ENCODE results near the gene SLC4A4.

The SLC4A4 gene

DNA sequence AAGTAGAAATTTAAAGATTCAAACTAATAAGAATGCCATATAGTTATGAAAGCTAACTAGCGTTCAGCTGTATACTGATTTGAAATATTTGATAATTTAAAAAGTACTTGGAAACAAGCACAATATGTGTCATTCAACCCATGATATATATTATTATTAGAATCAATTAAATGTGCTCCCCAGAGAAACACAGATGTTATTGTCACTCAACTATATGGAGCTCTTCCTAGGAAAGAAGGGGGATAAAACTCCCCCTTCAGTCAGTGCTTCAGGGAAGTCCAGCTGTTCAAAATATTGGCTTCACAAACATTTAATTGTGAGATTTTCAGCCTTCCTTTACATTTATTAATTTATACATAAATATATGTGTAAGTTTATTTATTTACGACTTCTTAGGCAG is 135.9 kb downstream of the SLC4A4 start:
- DNase-seq: no peak

DNA sequence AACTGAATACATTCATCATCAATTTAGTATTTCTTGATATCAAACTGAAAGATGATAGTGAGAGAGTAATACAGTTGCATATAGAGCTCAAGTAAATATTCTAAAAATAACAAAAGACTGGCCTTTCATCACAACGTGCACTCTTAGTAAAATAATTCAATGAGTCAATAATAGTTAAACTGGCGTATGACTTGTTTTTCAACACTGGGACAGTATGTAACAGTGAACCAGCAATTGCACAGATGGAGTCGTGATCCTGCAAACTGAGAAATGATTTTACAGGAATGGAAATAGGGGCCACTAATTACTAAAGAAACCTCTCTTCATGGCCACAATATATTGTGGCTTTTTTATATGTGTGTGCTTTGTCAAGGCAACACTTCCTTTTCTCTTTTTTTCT is 137.4 kb downstream of the SLC4A4 start:
- no peak for DNase-seq

DNA sequence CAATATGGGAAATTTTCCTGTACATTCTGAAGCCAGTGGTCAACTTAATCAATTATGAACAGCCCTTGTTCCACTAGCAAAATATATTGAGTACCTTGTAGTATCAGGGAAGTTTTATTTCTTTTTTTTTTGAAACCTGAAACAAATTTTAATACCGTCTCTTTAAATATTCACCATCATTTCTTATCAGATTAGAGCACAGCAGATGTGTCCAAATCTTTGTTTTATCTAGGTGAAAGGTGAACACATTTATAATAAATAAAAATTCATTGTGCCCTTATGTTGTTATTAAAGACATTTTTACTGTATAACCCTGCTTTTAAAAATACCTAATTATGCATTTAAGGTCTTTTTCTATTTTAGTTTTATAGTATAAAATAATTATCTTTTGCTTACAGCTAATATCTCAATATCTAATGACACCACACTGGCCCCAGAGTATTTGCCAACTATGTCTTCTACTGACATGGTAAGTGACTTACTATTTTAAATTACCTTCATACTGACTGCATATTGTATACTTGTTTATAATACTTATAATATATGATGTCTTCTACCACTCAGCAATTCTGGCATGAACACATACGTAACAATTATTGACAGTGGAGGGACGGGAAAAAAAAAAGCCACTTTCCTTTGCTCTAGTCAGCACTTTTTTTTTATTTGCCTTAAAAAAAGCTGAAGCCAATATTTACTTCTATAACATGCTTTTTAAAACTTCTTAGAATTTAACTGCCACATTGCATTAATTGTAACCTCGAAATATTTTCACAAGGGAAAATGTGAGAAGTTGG is 147.9 kb downstream of the SLC4A4 start:
- DNase-seq: no peak

DNA sequence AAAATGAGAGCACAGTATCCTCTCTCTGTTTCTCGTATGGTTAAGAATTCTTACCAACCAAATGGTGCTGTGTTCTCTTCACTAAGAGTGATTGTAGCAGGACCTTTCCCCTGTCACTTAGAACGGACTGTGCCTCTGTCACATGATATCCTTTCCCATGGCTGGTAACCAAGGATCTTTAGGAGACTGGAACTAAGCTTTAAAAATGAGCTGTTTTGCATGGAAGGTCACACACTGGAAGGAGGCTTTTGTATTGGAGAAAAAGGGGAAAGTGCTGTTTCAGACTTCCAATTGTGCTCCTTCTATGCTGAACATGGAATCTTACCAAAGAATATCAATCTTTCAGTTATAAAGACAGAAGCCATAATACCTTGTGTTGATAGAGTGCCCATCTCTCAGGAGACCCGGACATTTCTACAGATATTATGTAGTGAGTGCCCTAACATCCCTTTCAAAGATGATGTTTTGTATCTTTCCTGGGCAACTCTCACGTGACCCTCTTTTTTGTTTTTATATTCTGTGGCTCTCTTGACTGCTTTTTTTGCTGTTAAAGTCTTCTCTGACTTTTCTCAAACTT is 148.6 kb downstream of the SLC4A4 start:
- no peak for DNase-seq

DNA sequence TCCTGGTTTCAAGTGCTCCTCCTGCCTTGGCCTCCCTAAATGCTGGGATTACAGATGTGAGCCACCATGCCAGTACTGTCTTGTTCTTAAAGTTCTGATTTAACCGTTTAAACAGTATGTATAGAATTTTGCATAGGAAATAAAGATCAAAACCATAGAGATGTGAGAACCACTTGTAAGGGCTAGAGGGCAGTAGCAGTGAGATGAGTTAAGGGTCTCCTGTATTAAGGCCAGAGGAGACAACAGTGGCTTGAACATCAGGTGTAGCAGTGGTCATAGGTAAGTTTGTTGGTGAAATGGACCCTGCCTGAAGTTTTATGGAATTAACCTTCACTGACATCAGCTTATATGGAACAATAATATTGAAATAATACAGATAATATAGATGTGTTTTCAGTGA is 155.7 kb downstream of the SLC4A4 start:
- no peak for DNase-seq

DNA sequence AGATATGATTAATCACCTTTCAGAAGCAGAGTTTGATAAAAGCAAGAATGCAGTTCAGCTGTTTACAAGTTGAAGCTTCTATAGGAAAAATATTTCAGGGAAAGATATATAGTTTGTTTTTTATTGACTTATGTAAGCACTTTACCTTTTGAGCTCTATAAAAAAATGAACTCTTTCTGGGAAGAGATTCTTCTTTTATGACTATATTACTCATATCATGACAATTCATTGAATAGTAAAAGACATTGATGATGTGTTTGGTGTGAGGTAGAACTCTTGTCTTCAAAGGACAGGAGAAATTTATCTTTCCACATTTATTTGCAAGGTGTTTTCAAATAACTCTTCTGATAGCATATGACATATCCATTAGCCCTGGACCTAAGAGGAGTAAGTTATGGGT is 156.6 kb downstream of the SLC4A4 start:
- no peak for DNase-seq

DNA sequence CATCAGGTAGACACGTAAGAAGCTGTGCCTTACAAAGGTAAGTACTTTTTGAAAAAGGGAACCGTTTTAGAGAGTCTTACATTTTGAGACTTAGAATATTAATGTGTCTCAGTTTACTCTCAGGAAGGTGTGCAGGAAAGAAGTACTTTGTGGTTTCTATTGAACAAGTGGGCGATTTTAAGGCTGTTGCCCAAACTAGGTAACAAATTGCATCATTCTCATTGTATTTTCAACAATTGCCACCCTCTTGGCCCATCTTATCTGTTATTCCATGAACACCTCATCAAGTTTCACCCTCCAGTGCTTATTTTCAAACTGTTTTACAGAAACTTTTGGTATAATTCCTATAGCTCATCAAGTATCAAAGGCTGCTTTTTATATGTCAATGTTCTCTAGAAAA is 158.3 kb downstream of the SLC4A4 start:
- DNase-seq: no peak

DNA sequence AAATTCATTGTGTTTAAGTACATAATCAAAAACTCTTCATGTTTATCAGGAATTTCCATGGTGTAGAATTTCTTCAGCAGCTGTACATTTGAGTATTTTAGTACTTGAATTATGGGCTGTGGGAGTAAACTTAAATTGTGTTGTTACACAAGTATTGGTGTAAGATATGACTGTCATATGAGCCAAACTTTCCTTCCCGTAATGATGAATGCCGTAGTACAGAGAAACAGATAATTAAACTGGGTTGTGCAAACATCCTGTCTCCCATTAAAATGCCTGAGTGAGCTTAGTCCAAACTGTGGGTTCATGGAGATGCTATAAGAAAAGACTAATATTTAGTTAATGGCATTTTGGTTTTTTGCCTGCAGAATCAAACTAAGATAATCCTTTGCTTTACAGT is 159.2 kb downstream of the SLC4A4 start:
- DNase-seq: no peak

DNA sequence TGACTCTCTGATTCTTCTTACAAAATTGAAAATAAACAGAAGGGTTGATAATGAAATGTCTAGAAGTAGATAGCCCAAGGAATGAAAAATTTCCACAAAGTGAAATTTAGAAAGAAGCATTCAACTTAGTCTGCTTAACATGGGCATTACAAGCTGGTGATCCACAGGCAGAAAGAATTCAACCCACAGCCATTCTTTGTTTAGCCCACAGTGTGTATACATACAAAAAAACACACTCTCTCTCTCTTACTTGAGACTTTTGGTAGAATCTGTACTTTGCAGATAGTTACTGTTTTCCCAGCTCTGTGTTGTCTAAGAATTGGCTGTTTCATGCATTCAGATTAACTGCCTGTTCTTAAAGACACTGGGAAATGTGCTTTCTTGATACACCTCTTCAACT is 159.8 kb downstream of the SLC4A4 start:
- DNase-seq: no peak

DNA sequence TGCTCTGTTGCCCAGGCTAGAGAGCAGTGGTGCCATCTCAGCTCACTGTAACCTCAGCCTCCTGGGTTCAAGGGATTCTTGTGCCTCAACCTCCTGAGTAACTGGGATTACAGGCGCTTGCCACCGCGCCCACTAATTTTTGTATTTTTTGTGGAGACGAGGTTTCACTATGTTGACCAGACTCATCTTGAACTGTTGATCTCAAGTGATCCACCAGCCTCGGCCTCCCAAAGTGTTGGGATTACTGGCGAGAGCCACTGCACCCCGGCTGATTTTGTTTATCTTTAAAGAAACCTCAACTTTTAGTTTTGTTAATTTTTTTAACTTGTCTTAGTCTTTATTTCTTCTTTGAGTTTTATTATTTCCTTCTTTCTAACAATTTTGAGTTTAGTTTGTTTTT is 163.2 kb downstream of the SLC4A4 start:
- no peak for DNase-seq

DNA sequence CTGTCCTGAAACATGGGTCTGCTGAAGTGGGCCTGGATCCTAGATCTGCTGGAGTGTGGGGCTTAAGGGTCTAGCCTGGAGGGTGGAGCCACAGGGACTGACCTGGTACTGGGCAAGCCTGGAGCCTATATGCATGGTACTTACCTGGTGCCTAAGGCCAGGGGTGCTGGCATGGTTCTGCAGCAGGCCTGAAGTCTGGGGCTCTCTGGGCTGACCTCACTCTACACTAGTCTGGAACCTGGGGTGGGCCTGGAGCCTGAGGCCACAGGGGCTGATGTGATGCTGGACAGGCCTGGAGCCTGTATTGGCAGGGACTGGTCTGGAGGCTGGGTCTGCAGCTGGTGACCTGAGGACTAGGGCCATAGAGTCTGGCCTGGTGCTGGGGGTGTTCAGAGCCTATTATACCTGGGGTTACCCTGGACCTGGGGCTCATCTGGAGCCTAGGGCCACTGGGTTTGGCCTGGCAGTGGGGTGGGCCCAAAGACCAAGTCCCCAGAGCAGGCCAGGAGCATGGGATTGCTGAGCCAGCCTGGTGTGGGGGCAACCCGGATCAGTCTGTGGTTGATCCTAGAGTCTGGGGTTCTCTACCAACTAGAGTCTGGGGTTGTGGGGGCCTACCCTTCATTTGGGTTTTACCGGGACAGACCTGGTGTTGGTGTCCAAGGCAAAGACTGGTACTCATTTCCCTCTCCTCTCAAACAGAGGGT is 179.6 kb downstream of the SLC4A4 start:
- DNase-seq: no peak

DNA sequence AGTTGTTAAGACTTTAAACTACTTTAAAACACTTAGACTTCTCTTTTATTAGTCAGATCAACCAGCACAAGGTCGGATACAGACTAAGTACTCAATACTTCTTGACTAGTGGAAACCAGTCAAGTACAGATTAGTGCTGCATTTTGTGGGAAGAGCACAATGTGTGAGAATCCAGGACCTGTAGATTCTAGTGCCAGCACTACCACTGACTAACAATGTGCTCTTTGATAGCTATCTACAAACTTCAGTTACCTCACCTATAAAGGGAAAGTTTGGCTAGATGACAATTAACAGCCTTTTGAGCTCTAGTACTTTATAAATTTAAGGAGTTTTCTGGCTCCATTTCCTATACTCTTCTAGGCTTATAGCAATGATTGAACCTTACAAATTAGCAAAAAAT is 181.5 kb downstream of the SLC4A4 start:
- DNase-seq: no peak

DNA sequence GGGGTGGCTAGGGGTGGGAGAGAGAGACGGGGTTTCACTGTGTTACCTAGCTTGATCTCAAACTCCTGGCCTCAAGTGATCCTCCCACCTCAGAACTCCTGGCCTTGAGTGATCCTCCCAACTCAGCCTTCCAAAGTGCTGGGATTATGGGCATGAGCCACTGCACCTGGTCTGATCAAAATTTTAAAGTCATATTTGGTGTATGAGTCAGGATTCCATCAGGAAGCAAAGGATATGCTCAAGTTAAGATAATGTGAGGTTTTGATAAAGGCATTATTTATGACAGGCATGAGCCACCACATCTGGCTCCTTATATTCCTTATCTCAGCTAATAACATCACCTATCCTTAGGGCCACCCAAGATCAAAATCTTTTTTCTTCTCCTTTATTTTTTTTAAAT is 182.0 kb downstream of the SLC4A4 start:
- no peak for DNase-seq

DNA sequence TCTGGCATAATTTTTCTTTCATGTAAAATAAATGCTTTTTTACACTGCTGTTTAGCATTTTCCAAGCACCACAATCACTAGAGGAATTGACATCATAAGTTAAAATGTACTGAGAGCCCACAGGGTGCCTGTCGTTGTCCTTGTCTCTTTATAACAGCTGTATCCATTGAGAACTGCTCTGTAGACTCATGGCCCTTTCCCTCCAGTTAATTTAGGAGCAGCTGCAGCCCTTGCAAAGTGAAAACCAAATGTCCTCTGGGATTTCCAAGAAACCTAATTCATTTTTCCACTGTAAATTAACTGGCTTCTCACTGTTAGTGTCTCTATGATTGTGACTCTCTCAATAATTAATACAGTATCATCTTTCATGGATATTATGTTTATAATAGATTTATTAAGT is 185.9 kb downstream of the SLC4A4 start:
- peak; percentile 56 for DNase-seq

DNA sequence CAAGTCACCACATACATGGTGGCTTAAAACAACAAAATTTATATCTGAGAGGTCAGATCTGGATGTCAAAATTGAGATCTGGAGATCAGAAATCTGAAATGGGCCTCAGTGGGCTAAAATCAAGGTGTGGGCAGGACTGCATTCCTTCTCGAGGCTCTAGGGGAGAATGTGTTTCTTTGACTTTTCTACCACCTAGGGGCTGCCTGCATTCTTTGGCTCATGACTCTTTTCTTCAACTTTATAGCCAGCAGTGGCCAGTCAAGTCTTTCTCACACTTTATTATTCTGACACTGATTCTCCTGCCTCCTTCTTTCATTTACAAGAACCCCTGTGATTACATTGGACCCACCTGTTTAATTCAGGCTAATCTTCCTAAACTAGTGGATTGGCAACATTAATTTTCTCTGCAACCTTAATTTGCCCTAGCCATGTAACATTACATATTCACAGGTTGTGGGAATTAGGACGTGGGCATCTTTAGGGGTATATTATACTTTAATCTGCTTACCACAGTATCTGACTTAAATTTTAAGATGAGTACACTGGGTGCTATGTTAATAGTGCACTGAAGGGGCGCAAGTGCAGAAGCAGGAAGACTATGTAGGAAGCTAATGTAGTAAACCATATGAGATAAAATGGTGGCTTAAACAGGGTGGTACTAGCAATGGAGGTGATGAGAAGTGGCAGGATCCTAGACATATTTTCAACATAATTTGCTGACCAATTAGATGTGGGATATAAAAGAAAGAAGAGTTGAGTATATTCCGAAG is 188.0 kb downstream of the SLC4A4 start:
- DNase-seq: no peak

DNA sequence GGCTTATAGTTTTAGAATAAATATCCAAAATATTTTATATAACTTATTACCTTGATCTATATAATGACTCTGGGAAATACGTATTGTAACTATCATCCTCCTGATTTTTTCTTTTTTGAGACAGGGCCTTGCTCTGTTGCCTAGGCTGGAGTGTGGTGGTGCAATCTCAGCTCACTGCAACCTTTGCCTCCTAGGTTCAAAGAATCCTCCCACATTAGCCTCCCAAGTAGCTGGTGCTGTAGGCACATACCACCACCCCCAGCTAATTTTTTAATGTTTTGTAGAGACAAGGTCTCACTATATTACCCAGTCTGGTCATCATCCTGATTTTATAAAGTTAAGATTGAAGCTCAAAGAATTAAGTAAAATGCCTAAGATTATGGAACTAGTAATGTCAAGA is 193.6 kb downstream of the SLC4A4 start:
- no peak for DNase-seq

DNA sequence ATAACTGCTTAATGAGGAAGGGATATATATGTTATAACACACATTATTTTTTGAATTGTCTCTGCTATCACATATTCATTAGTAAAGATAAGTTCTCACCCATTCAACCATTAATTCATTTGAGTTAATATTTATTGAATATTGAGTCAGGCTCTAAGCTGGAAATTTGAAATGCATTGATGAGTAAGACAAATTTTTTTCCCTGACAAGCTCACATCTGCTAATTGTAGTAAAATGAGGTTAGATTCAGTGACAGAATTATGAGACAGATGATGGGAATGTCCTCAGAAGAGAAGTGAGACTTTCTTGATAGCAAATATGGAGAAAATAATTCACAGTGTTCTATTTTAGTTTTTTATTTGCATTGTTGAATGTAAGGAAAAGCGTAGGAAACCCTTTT is 194.3 kb downstream of the SLC4A4 start:
- no peak for DNase-seq

DNA sequence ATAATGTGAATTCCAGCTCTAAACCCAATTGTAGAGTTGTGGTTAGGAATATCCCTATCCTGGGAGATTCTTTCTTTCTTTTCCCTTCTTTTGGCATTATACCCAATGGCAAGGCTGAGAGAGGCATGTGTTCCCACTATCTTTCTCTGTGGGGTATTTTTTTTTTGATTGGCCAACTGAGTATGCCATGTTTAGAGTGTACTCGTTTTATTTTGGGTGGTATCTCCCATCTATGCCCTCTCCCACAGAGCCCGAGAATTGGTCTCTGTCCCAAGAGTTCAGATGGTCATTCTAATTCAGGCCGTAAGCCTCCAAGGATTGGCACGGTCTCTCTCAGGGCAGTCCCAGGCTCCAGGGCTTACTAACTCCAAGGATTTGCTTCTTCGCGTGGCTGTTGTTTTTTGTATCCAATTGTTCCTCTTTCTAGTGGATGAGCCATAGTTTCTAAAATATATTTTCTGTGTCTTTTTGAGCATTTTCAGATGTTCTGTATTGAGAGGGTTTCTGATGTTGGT is 198.8 kb downstream of the SLC4A4 start:
- DNase-seq: no peak

DNA sequence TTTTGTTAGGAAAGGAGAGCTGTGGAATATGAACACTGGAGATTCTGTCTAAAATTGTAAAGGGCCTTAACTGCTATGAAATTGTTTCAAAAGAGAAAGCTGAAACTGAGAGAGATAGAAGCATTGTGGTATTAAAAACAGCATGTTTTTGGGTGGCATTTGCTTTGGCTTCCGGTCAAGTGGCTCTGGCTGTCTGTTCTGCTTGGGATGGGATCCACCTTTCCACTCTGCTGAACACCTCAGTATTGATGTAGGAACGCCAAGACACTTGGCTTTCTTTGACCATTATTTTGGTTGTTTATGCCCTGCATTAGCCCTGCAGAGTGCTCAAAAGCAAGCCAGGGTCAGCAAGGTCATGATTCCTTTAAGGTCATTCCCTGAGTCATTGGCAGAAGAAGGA is 199.7 kb downstream of the SLC4A4 start:
- DNase-seq: no peak

DNA sequence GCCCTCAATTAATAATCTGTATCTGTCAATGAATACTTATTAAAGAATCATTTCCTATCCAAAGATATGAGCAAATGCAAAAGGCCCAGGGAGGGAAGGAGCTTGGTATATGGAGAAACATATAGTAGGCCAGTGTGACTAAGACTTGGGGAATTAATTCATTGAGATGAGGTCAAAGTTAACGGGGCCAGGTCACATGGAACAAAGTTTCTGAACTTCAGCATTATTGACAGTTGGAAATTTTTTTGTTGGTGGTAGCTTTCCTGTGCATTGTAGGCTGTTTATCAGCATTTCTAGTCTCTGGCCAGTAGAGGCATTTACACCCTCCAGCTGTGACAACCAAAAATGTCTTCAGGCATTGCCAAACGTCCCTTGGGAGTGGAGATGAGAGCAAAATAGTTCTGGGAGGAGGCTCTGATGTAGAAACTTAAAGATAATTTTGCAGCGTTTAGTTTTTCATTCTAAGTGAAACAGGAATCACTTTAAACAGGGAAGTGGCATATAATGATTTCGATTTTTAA is 202.0 kb downstream of the SLC4A4 start:
- DNase-seq: no peak

DNA sequence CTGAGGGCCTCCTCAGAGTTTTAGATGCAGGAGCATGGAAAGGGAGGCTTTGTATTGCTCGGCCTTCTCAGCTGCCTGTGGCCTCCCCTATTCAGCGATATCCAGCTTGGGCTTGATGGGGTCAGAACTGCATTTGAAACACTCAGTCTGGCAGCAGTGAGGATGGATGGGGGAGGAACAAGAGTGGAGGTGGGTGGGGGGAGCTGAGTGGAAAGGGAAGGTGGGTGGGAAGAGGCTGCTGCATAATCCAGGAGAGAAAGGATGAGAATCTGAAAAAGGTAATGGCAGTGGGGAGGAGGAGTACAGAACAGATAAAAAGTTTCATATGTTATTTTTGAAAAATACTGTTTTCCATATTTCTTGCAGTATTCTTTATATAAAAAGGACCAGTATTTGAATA is 202.7 kb downstream of the SLC4A4 start:
- DNase-seq: no peak

DNA sequence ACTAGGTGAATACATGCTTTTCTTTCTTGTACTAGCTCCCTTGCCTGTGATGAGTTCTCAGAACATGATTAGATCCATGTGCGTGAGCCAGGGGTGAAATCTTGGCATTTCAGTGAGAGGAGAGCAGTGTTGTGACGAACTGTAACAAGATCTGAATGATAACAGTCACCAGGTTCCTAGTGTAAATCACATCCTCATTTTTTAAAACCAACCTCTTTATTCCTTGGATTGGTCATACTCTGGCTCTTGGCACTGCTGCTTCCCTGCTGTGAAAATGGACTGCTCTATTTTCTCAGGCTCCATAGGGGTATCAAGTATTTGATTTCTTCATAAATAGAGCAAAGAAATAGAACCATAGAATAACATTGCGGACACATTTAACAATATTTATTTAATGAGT is 206.3 kb downstream of the SLC4A4 start:
- DNase-seq: no peak

DNA sequence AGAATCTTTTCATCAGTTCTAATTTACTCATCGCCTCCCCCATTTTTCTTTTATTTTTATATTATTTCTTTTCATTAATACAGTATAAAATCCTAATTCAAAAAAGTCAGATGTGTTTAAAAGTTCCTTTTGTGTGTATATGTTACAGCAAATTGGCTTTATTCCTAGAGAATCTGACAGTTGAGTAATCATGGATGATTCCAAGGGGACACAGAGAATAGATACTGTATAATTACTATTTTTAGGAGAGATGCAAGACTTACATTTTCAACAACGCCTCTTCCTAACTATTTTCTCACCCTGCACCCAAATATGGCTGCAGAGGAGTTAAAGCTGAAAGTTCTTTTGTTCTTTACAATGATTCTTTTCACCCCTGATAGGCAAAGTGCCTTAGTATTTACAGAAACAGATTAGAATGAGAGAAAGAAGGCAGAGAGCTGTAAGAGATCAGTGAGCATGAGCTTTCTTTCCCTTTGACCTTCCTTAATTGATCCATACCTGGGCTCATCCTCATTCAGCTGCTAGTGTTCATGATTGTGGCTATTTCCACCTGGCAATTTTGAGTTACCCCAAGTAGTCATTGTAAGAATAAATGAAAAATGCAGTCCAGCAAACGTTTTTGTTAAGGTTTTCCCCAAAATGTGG is 210.8 kb downstream of the SLC4A4 start:
- DNase-seq: no peak

Data from NCI-H2171 (cell line).